DMS79 treated with DMSO at 0.1 percent for 48 hours (cell line): Measurements from ENCODE around the gene FOXK1.
"Not testable (repeated sequence)": the region's sequence is repeated elsewhere in the genome, so short reads cannot be mapped to it uniquely, and the experiment has no call there.

Experiments
- DNase-seq: peaks from one replicate; lab custom pipeline; 2025; lab: John Stamatoyannopoulos, UW

FOXK1 gene

GRCh38 chr7:4786015-4786414, 103.9 kb downstream of the FOXK1 start:
- no peak for DNase-seq

GRCh38 chr7:4787541-4787940, 105.4 kb downstream of the FOXK1 start:
- no peak for DNase-seq

- no peak for DNase-seq
Observed at GRCh38 chr7:4787947-4788626, 106.0 kb downstream of the FOXK1 start.

- DNase-seq = no peak
Observed at GRCh38 chr7:4788627-4789189, 106.6 kb downstream of the FOXK1 start.

GRCh38 chr7:4789194-4790077, 107.3 kb downstream of the FOXK1 start:
- DNase-seq = no peak

- DNase-seq = no peak
Observed at GRCh38 chr7:4790078-4790465, 108.0 kb downstream of the FOXK1 start.

GRCh38 chr7:4790516-4790991, 108.5 kb downstream of the FOXK1 start:
- DNase-seq = no peak

- no peak for DNase-seq
Observed at GRCh38 chr7:4791101-4791737, 109.1 kb downstream of the FOXK1 start.

- no peak for DNase-seq
Observed at GRCh38 chr7:4791738-4792536, 109.8 kb downstream of the FOXK1 start.

- DNase-seq = no peak
Observed at GRCh38 chr7:4792537-4793126, 110.5 kb downstream of the FOXK1 start.

GRCh38 chr7:4793385-4793993, 111.4 kb downstream of the FOXK1 start:
- not testable (repeated sequence) for DNase-seq

- not testable (repeated sequence) for DNase-seq
Observed at GRCh38 chr7:4794171-4794570, 112.1 kb downstream of the FOXK1 start.

- DNase-seq = no peak
Observed at GRCh38 chr7:4794591-4795350, 112.7 kb downstream of the FOXK1 start.

GRCh38 chr7:4796453-4796852, 114.4 kb downstream of the FOXK1 start:
- DNase-seq = no peak

GRCh38 chr7:4797858-4798705, 116.0 kb downstream of the FOXK1 start:
- no peak for DNase-seq

- no peak for DNase-seq
Observed at GRCh38 chr7:4798706-4799235, 116.7 kb downstream of the FOXK1 start.

GRCh38 chr7:4799508-4800268, 117.6 kb downstream of the FOXK1 start:
- no peak for DNase-seq

- no peak for DNase-seq
Observed at GRCh38 chr7:4800487-4800886, 118.4 kb downstream of the FOXK1 start.
